PC-3 (cell line): Measurements from ENCODE around the gene SEPTIN10.

ENCODE experiments used
- CTCF ChIP-seq: fragments of 300-600 bp; sonication (generic); conservative IDR thresholded peaks from 2 replicates; pipeline ENCODE4 v1.5.1; 2017; ENCODE audit warnings: antibody characterized with exemption, low read depth, mild to moderate bottlenecking, low read length
- EZH2 ChIP-seq: fragments of 300-600 bp; sonication (generic); IDR thresholded peaks from one replicate; pipeline ENCODE4 v1.6.1; 2017; ENCODE audit warnings: antibody characterized with exemption, mild to moderate bottlenecking, low read length; ENCODE audit not compliant: unreplicated experiment
- EZH2phosphoT487 ChIP-seq: fragments of 300-600 bp; sonication (generic); IDR thresholded peaks from 2 replicates; pipeline ENCODE4 v1.6.1; 2018; ENCODE audit warnings: mild to moderate bottlenecking, antibody characterized with exemption, low read length, borderline replicate concordance

DNA sequence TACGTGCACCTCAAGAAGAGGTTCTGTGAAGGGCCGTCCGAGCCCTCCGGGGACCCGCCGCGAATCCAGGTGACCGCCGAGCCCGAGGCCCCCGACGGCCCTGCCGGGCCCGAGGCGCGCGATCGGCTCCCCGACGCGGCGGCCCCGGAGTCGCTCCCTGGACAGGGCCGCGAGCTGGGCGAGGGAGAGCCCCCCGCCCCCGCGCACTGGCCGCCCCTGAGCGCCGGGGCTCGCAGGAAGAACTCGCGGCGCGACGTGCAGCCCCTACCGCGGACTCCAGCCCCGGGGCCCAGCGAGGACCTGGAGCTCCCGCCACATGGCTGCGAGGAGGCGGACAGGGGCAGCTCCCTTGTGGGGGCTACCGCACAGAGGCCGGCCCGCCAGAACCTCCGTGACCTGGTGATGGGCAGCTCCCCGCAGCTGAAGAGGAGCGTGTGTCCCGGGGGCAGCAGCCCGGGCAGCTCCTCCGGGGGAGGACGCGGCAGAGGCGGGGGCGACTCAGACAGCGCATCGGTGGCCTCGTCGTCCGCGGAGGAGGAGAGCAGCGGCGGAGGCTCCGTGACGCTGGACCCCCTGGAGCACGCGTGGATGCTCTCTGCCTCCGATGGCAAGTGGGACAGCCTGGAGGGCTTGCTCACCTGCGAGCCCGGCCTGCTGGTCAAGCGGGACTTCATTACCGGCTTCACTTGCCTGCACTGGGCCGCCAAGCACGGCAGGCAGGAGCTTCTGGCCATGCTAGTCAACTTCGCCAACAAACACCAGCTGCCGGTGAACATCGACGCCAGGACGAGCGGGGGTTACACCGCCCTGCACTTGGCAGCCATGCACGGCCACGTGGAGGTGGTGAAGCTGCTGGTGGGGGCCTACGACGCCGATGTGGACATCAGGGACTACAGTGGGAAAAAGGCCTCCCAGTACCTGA, 1.2 kb upstream of the SEPTIN10 start:
- no peak for TF ChIP-seq CTCF
- TF ChIP-seq EZH2phosphoT487: no peak
- TF ChIP-seq EZH2: no peak
